NCI-H82 (cell line): ENCODE measurements around the gene C2CD4C.
"Not testable (repeated sequence)": the region's sequence is repeated elsewhere in the genome, so short reads cannot be mapped to it uniquely, and the experiment has no call there.

Source experiments
- DNase-seq: peaks from one replicate; lab custom pipeline; 2025; lab: John Stamatoyannopoulos, UW

The C2CD4C gene, protein sequence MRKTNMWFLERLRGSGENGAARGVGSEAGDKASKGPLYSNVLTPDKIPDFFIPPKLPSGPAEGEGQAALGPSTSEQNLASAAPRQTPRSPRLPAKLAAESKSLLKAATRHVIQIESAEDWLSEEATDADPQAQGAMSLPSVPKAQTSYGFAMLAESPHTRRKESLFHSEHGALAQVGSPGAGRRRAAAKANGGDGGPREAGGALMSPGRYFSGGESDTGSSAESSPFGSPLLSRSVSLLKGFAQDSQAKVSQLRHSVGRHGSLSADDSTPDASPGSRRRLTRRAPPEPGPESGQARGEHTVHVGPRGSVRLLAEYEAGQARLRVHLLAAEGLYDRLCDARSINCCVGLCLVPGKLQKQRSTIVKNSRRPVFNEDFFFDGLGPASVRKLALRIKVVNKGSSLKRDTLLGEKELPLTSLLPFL

GRCh38 chr19:408902-409515 is at the start of gene C2CD4C:
Gene C2CD4C, minus strand, starts transcription at chr19:409147. Its CDS starts 786 bp downstream, at chr19:408361.
- peak; percentile 36 for DNase-seq

GRCh38 chr19:458091-459042 is 49.4 kb upstream of the C2CD4C start:
- no peak for DNase-seq

GRCh38 chr19:457636-458035 is 48.7 kb upstream of the C2CD4C start:
- no peak for DNase-seq

DNA sequence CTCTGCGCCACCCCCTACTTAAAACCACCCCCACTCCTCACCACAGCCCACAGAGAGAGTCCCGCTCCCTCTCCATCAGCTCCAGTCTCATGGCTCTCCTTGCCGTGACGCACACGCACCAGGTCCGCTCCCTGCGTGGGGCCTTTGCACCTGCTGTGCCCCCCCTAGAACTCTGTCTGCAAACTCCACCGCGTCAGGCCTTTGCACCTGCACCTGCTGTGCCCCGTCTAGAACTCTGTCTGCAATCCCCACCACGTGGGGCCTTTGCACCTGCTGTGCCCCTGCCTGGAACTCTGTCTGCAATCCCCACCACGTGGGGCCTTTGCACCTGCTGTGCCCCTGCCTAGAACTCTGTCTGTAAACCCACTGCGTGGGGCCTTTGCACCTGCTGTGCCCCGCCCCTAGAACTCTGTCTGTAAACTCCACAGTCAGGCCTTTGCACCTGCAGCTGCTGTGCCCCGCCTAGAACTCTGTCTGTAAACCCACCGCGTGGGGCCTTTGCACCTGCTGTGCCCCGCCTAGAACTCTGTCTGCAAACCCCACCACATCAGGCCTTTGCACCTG is 47.7 kb upstream of the C2CD4C start:
- DNase-seq = no peak

GRCh38 chr19:455851-456546 is 47.1 kb upstream of the C2CD4C start:
- DNase-seq = no peak

DNA sequence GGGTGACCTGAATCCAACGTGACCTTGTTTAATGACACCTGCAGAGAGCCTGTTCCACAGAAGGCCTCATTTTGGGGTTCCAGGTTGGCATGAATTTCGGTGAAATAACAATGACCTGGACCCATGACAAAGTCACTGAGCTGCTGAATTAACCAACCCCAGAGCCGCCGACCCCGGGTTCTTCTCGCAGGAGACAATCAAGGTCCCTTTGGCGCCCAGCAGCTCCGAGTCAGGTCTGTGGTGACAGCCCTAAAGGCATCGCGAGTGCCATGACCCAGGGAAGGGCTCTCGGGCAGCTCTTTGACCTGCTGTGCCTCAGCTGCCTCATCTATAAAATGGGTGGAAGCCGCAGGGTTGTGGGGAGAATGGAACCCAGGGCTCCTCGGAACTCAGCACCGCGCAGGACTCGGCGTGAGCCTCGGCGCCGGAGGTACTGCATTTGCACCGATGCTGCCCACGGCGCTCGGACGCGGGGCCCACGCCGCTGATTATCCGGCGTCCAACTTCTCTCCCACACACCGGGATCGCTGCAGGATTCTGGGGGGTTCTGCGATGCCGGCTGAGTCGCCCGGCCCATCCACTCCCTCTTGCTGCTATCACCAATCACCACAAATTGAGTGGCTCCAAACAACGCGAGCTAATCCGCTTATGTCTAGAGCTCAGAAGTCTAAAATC is 46.2 kb upstream of the C2CD4C start:
- peak; percentile 51 for DNase-seq

DNA sequence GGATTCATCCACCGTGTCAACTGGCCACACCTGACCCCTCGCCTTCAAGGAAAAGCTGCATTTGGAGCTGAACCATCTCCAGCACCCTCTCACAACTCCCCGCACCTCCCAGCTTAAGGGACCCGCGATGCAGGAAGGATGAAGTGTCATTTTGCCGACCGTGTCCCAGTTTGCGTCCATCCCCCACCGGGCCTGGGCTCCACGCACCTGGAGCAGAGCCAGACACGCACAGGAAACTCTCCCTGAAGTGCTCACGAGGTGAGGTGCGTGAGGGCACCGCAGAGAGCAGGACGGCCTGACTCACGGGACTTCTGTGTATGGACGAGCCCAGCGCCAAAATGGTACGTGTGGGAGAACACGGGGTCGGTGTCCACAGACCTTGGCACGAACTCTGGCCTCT is 44.7 kb upstream of the C2CD4C start:
- DNase-seq = no peak

- no peak for DNase-seq
These were observed 43.9 kb upstream of the C2CD4C start for GRCh38 chr19:452829-453228.

DNA sequence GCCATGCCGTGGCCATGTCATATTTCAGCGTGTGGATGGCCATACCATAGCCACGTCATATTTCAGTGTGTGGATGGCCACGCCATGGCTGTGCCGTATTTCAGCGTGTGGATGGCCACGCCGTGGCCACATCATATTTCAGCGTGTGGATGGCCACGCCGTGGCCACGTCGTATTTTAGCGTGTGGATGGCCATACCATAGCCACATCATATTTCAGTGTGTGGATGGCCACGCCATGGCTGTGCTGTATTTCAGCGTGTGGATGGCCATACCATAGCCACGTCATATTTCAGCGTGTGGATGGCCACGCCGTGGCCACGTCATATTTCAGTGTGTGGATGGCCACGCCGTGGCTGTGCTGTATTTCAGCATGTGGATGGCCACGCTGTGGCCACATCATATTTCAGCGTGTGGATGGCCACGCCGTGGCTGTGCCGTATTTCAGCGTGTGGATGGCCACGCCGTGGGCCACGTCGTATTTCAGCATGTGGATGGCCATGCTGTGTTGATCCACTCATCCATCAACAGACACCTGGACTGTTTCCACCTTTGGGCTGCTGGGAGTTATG is 42.0 kb upstream of the C2CD4C start:
- not testable (repeated sequence) for DNase-seq

DNA sequence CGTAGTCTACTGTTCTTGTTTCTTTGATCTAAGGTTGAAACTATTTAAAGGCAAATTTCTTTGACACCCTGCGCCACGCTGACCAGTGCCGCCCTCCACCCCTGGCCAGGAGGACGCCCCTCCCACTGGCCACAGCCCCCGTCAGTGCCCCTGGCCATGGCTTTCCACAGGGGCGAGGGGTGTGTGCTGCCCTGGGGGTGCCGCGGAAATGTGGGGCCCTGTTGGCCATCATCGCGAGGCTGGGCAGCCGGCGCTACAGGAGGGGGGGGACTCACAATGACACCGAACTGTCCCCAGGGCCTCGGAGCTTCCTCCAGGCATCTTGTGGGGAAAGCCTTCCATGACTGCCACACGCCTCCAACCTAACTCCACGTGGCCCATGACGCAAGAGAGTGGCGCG is 41.0 kb upstream of the C2CD4C start:
- no peak for DNase-seq

- DNase-seq = no peak
These were observed 39.0 kb upstream of the C2CD4C start for GRCh38 chr19:447816-448560.

- no peak for DNase-seq
These were observed 38.1 kb upstream of the C2CD4C start for GRCh38 chr19:447064-447426.

GRCh38 chr19:444677-445210 is 35.8 kb upstream of the C2CD4C start:
- DNase-seq = no peak

DNA sequence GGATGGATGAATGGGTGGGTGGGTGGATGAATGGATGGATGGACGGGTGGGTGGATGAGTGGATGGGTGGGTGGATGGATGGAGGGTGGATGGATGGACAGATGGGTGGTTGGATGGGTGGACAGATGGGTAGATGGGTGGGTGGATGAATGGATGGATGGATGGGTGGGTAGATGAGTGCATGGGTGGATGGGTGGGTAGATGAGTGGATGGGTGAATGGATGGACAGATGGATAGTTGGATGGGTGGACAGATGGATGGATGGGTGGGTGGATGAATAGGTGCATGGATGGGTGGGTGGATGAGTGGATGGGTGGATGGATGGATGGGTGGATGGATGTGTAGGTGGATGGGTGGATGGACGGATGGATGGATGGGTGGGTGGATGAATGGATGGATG is 34.1 kb upstream of the C2CD4C start:
- no peak for DNase-seq

- DNase-seq = no peak
These were observed 33.1 kb upstream of the C2CD4C start for GRCh38 chr19:442085-442484.

- DNase-seq = no peak
These were observed 32.4 kb upstream of the C2CD4C start for GRCh38 chr19:441213-441836.

- no peak for DNase-seq
These were observed 31.7 kb upstream of the C2CD4C start for GRCh38 chr19:440391-441212.

DNA sequence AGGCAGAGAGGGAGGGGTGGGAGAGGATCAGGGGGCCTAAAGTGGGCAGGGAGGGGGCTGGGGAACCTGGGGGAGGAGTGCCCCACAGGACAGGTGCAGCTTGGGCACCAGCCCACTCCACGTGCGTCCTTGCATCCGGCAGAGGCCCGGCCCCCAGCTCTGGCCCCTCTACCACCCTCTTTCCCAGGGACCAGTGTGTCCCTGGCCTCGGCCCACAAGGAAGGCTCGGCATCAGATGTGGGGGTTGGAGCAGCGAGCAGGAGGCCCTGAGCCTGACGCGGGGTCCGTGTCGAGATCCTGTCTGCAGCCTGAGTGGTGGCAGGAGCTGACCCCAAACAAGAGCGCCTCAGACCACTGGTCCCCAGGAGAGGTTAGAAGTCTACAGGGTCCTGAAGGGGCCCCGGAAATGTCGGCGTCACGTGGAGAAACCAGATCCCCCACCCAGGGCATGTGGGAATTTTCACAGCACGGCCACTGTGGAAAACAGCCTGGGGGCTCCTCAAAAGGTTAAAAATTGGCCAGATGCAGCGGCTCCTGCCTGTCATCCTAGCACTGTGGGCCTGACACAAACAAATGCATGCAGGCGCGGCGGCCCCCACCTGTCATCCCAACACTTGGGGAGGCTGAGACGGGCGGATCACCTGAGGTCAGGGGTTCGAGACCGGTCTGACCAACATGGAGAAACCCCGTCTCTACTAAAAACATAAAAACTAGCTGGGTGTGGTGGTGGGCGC is 30.4 kb upstream of the C2CD4C start:
- no peak for DNase-seq
